ENCODE measurements around the gene PTPN6.

DNA sequence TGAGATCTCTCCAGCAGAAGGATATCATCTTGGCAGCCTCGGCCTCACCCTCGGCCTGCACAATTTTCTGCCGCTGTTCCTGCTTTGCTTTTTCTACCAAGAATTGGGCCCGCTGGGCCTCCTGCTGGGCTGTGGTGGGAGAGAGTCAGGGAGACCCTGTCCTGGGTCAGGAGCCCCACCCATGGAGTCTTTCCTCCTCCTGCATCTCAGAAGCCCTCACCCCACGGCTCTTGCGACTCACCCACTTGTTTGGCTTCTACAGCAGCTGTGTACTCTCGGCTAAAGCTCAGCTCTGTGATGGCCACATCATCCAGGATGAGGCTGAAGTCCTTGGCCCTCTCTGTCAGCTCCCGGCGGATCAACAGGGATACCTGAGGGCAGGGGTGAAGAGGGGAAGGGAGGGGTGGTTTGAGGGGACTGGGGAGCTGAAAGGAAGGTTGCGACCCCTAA, 16.5 kb downstream of the PTPN6 start:
- no peak for TF ChIP-seq POLR2A (IDR thresholded peaks at IDR 0.05)
- TF ChIP-seq, protein P1, sequence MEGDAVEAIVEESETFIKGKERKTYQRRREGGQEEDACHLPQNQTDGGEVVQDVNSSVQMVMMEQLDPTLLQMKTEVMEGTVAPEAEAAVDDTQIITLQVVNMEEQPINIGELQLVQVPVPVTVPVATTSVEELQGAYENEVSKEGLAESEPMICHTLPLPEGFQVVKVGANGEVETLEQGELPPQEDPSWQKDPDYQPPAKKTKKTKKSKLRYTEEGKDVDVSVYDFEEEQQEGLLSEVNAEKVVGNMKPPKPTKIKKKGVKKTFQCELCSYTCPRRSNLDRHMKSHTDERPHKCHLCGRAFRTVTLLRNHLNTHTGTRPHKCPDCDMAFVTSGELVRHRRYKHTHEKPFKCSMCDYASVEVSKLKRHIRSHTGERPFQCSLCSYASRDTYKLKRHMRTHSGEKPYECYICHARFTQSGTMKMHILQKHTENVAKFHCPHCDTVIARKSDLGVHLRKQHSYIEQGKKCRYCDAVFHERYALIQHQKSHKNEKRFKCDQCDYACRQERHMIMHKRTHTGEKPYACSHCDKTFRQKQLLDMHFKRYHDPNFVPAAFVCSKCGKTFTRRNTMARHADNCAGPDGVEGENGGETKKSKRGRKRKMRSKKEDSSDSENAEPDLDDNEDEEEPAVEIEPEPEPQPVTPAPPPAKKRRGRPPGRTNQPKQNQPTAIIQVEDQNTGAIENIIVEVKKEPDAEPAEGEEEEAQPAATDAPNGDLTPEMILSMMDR (IDR thresholded peaks at IDR 0.05) = no peak
